ENCODE data around the gene SMIM33. TPM values are rescaled to one million over a fixed set of nuclear protein-coding genes. Genes with fewer than 3 reads are reported as not detected.

SMIM33 gene
- polyA plus RNA-seq, 1 donor from 2014 or later = not detected

DNA sequence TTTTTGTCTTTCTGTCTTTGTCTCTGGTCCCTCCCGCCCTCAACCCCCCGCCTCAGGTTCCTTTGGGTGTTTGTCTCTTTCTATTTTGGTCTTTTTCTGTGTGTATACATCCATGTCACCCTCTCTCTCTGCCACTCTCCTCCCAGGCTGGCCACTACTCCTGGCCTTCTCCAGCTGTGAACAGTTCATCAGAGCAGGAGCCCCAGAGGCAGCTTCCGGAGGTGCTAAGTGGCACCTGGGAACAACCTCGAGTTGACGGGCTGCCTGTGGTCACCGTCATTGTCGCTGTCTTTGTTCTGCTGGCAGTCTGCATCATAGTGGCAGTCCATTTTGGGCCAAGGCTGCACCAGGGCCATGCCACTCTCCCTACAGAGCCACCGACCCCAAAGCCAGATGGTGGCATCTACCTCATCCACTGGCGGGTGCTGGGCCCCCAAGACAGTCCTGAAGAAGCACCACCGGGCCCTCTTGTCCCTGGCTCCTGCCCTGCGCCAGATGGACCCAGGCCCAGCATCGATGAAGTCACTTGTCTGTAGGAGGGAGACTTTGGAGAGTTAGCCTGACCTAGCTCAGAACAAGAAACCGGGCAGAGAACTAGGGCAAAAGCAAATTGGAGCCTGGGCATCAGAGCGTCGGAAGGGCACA, 1.7 kb downstream of the SMIM33 start:
- Histone ChIP-seq H3K9me3 (ENCODE audit: low read length) (no peaks in the 10 kb centered on the region), H3K79me2 (replicated peaks; ENCODE audit: insufficient read depth, low read length) (no peaks in the 10 kb centered on the region), H3K27me3 (ENCODE audit: insufficient read depth, low read depth, low read length) (no peaks in the 10 kb centered on the region), H3K4me2 (ENCODE audit: low read length) (no peak overlapping the region), H3K27ac (ENCODE audit: low read length) (no peak overlapping the region), H4K20me1 (ENCODE audit: insufficient read depth) (no peaks in the 10 kb centered on the region), H2AFZ (ENCODE audit: low read depth, low read length) (no peak overlapping the region), H3K36me3 (ENCODE audit: insufficient read depth, low read length) (no peaks in the 10 kb centered on the region), H3K9me2 (ENCODE audit: insufficient read depth, low read length) (no peaks in the 10 kb centered on the region), H3F3A (ENCODE audit: insufficient read depth, low read length, poor library complexity, severe bottlenecking) (no peaks in the 10 kb centered on the region), H3K9ac (ENCODE audit: low read length) (no peak overlapping the region), H3K4me3 (ENCODE audit: low read length) (no peak overlapping the region)
- TF ChIP-seq, protein P1, sequence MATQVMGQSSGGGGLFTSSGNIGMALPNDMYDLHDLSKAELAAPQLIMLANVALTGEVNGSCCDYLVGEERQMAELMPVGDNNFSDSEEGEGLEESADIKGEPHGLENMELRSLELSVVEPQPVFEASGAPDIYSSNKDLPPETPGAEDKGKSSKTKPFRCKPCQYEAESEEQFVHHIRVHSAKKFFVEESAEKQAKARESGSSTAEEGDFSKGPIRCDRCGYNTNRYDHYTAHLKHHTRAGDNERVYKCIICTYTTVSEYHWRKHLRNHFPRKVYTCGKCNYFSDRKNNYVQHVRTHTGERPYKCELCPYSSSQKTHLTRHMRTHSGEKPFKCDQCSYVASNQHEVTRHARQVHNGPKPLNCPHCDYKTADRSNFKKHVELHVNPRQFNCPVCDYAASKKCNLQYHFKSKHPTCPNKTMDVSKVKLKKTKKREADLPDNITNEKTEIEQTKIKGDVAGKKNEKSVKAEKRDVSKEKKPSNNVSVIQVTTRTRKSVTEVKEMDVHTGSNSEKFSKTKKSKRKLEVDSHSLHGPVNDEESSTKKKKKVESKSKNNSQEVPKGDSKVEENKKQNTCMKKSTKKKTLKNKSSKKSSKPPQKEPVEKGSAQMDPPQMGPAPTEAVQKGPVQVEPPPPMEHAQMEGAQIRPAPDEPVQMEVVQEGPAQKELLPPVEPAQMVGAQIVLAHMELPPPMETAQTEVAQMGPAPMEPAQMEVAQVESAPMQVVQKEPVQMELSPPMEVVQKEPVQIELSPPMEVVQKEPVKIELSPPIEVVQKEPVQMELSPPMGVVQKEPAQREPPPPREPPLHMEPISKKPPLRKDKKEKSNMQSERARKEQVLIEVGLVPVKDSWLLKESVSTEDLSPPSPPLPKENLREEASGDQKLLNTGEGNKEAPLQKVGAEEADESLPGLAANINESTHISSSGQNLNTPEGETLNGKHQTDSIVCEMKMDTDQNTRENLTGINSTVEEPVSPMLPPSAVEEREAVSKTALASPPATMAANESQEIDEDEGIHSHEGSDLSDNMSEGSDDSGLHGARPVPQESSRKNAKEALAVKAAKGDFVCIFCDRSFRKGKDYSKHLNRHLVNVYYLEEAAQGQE (IDR thresholded peaks at IDR 0.05; ENCODE audit: borderline replicate concordance) = no peak
- TF ChIP-seq POLR2AphosphoS5 (IDR thresholded peaks at IDR 0.05) (no peak), TAF1 (IDR thresholded peaks at IDR 0.05; ENCODE audit: low read depth) (no peak), RAD21 (conservative IDR thresholded peaks at IDR 0.05) (no peak), EP300 (conservative IDR thresholded peaks at IDR 0.05; ENCODE audit: poor library complexity, severe bottlenecking) (no peak), SMC3 (conservative IDR thresholded peaks at IDR 0.05; ENCODE audit: poor library complexity) (no peak), MXI1 (conservative IDR thresholded peaks at IDR 0.05; ENCODE audit: poor library complexity, severe bottlenecking) (no peak), EZH2 (IDR thresholded peaks at IDR 0.05; ENCODE audit: borderline replicate concordance, insufficient read depth, low read length, poor library complexity, severe bottlenecking) (no peak)

DNA sequence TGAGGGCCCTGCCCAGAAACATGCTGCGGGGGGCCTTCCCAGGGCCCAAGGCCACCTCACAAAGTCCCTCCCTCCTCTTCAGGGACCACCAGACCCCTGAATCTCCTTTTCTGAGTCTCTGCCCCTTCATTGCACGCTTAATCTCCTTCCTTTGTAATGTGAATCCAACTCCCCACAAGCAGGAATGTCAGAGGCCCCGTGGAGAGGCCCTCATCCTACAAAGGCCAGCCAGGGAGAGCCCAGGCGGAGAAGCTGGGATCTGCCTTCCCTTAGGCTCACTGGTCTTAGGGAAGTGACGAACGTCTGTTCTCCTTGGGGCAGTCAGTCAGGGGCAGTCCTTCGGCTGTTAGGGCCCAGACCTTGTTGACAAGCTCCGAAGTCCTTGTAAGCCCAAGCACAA, 2.3 kb downstream of the SMIM33 start:
- Histone ChIP-seq H3K4me2 (ENCODE audit: low read length) (no peak overlapping the region), H3K27ac (ENCODE audit: low read length) (no peak overlapping the region), H3K9ac (ENCODE audit: low read length) (no peak overlapping the region)

More for the DNA sequence above, 2.3 kb downstream of the SMIM33 start:
- H3K27me3 ChIP-seq (ENCODE audit: insufficient read depth, low read depth, low read length) = no peaks in the 10 kb centered on the region
- H2AFZ ChIP-seq (ENCODE audit: low read depth, low read length) = no peak overlapping the region
- H3K36me3 ChIP-seq (ENCODE audit: insufficient read depth, low read length) = no peaks in the 10 kb centered on the region
- H3F3A ChIP-seq (ENCODE audit: insufficient read depth, low read length, poor library complexity, severe bottlenecking) = no peaks in the 10 kb centered on the region
- no peaks in the 10 kb centered on the region for H3K79me2 ChIP-seq (replicated peaks; ENCODE audit: insufficient read depth, low read length)
- no peak for TF ChIP-seq TAF1 (IDR thresholded peaks at IDR 0.05; ENCODE audit: low read depth)
- TF ChIP-seq MXI1 (conservative IDR thresholded peaks at IDR 0.05; ENCODE audit: poor library complexity, severe bottlenecking) = no peak
- no peak for TF ChIP-seq RAD21 (conservative IDR thresholded peaks at IDR 0.05)
- TF ChIP-seq, protein P2, sequence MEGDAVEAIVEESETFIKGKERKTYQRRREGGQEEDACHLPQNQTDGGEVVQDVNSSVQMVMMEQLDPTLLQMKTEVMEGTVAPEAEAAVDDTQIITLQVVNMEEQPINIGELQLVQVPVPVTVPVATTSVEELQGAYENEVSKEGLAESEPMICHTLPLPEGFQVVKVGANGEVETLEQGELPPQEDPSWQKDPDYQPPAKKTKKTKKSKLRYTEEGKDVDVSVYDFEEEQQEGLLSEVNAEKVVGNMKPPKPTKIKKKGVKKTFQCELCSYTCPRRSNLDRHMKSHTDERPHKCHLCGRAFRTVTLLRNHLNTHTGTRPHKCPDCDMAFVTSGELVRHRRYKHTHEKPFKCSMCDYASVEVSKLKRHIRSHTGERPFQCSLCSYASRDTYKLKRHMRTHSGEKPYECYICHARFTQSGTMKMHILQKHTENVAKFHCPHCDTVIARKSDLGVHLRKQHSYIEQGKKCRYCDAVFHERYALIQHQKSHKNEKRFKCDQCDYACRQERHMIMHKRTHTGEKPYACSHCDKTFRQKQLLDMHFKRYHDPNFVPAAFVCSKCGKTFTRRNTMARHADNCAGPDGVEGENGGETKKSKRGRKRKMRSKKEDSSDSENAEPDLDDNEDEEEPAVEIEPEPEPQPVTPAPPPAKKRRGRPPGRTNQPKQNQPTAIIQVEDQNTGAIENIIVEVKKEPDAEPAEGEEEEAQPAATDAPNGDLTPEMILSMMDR (IDR thresholded peaks at IDR 0.05; ENCODE audit: poor library complexity, severe bottlenecking) = no peak
- no peak for TF ChIP-seq SMC3 (conservative IDR thresholded peaks at IDR 0.05; ENCODE audit: poor library complexity)
- TF ChIP-seq POLR2AphosphoS5 (IDR thresholded peaks at IDR 0.05) = no peak
- no peak for TF ChIP-seq EZH2 (IDR thresholded peaks at IDR 0.05; ENCODE audit: borderline replicate concordance, insufficient read depth, low read length, poor library complexity, severe bottlenecking)
- TF ChIP-seq, protein P1 (IDR thresholded peaks at IDR 0.05; ENCODE audit: borderline replicate concordance) = no peak
- no peak for TF ChIP-seq EP300 (conservative IDR thresholded peaks at IDR 0.05; ENCODE audit: poor library complexity, severe bottlenecking)
- no peak overlapping the region for H3K4me3 ChIP-seq (ENCODE audit: low read length)
- no peaks in the 10 kb centered on the region for H4K20me1 ChIP-seq (ENCODE audit: insufficient read depth)
- no peaks in the 10 kb centered on the region for H3K9me3 ChIP-seq (ENCODE audit: low read length)
- H3K9me2 ChIP-seq (ENCODE audit: insufficient read depth, low read length) = no peaks in the 10 kb centered on the region
